NCI-H526 treated with DMSO at 0.1 percent for 48 hours (cell line): ENCODE measurements around the gene EGF.

Source experiments
- DNase-seq: peaks from one replicate; lab custom pipeline; 2025; lab: John Stamatoyannopoulos, UW

EGF gene

GRCh38 chr4:109962401-109962800, 49.7 kb downstream of the EGF start:
- no peak for DNase-seq

- DNase-seq = peak; percentile 9
Measured at GRCh38 chr4:109966891-109967481, 54.3 kb downstream of the EGF start.

- DNase-seq = no peak
Measured at GRCh38 chr4:109967798-109968520, 55.3 kb downstream of the EGF start.

- DNase-seq = no peak
Measured at GRCh38 chr4:109969087-109969486, 56.4 kb downstream of the EGF start.

- DNase-seq = no peak
Measured at GRCh38 chr4:109969919-109970318, 57.2 kb downstream of the EGF start.

GRCh38 chr4:109972786-109973528, 60.3 kb downstream of the EGF start:
- DNase-seq = no peak

GRCh38 chr4:109973529-109973905, 60.8 kb downstream of the EGF start:
- DNase-seq = no peak

GRCh38 chr4:109976189-109976588, 63.5 kb downstream of the EGF start:
- DNase-seq = no peak

- peak; percentile 25 for DNase-seq
Measured at GRCh38 chr4:109977854-109978501, 65.3 kb downstream of the EGF start.

- DNase-seq = no peak
Measured at GRCh38 chr4:109978704-109979454, 66.2 kb downstream of the EGF start.

GRCh38 chr4:109979920-109980717, 67.4 kb downstream of the EGF start:
- no peak for DNase-seq

- DNase-seq = no peak
Measured at GRCh38 chr4:109981936-109982335, 69.3 kb downstream of the EGF start.

GRCh38 chr4:109982521-109982920, 69.8 kb downstream of the EGF start:
- no peak for DNase-seq

GRCh38 chr4:109985993-109986974, 73.6 kb downstream of the EGF start:
- DNase-seq = peak; percentile 9

- no peak for DNase-seq
Measured at GRCh38 chr4:109989044-109989443, 76.4 kb downstream of the EGF start.

GRCh38 chr4:109989618-109990017, 76.9 kb downstream of the EGF start:
- DNase-seq = no peak

GRCh38 chr4:109990261-109991257, 77.9 kb downstream of the EGF start:
- DNase-seq = no peak

GRCh38 chr4:109993116-109993515, 80.4 kb downstream of the EGF start:
- no peak for DNase-seq

- no peak for DNase-seq
Measured at GRCh38 chr4:109994415-109994827, 81.7 kb downstream of the EGF start.
